Endothelial cell of umbilical vein (primary cell): ENCODE results near the gene CACNA1C. TPM values are rescaled to one million over a fixed set of nuclear protein-coding genes. Genes with fewer than 3 reads are reported as not detected.

Source experiments
- BruUV-seq: library from RNA; stranded (reverse); fragments of 400-500 nt; replicated peaks from 2 replicates; lab custom pipeline; 2021; lab: Mats Ljungman, UMichigan
- CTCF ChIA-PET: fragments of 300-600, 350-600 bp; sonication (Branson Sonifier 250); formaldehyde crosslinking; loops from one replicate; lab custom pipeline; 2021; ENCODE audit warnings: antibody characterized with exemption, inconsistent platforms; lab: Charles Lee
- POLR2A ChIA-PET: fragments of 300-600, 350-600 bp; sonication (Branson Sonifier 250); formaldehyde crosslinking; loops from one replicate; lab custom pipeline; 2021; ENCODE audit warnings: antibody characterized with exemption, inconsistent platforms; lab: Charles Lee
- DNase-seq: peaks from one replicate; pipeline ENCODE4 v3.0.0-alpha.2; 2011; ENCODE audit warnings: low read depth, low spot score
- FAIRE-seq: peaks from 2 replicates; lab custom pipeline; 2011; peaks lifted over from hg19 to GRCh38; lab: Jason Lieb, UNC
- H2AFZ ChIP-seq: 2 replicates; pipeline ENCODE4 v1.6.0; 2012; ENCODE audit warnings: low read depth, low read length, control low read depth, inconsistent platforms
- H3K27ac ChIP-seq: 2 replicates; pipeline ENCODE4 v1.5.1; 2011; ENCODE audit warnings: low read depth, mild to moderate bottlenecking, control low read depth, low read length, moderate library complexity; ENCODE audit not compliant: insufficient read depth
- H3K27me3 ChIP-seq, 2 experiments: 2 replicates each; pipeline versions ENCODE4 v1.6.0 to v1.6.1; 2011; ENCODE audit warnings: low read length in 2 of 2, mixed read lengths in 1 of 2; ENCODE audit not compliant: control insufficient read depth in 2 of 2, insufficient read depth in 2 of 2
- H3K36me3 ChIP-seq, 2 experiments: 2 replicates in 1 of 2; 3 replicates in 1 of 2; pipeline ENCODE4 v1.5.1; 2011; ENCODE audit warnings: low read length in 2 of 2, mild to moderate bottlenecking in 1 of 2, moderate library complexity in 1 of 2; ENCODE audit not compliant: control insufficient read depth in 2 of 2, insufficient read depth in 2 of 2; ENCODE audit errors: extremely low read depth in 1 of 2
- H3K4me1 ChIP-seq: 3 replicates; pipeline ENCODE4 v1.5.1; 2011; ENCODE audit warnings: mild to moderate bottlenecking, low read length; ENCODE audit not compliant: control insufficient read depth, insufficient read depth; ENCODE audit errors: extremely low read depth
- H3K4me2 ChIP-seq: 2 replicates; pipeline ENCODE4 v1.6.1; 2011; ENCODE audit warnings: low read length, control low read depth, mixed read lengths; ENCODE audit not compliant: insufficient read depth
- H3K4me3 ChIP-seq, 3 experiments: fragments of 200-600 bp in 1 of 3; sonication (generic), shearing (Covaris generic) in 1 of 3; replicated peaks in 1 of 3; 2 replicates each; pipeline ENCODE4 v1.5.1; 2011 to 2016; ENCODE audit warnings: control low read depth in 3 of 3, low read length in 3 of 3, mild to moderate bottlenecking in 2 of 3, inconsistent platforms in 1 of 3, low read depth in 1 of 3, moderate library complexity in 1 of 3; ENCODE audit not compliant: insufficient read depth in 1 of 3
- H3K79me2 ChIP-seq: 2 replicates; pipeline ENCODE4 v1.6.0; 2012; ENCODE audit warnings: low read length, inconsistent platforms; ENCODE audit not compliant: control insufficient read depth, insufficient read depth
- H3K9ac ChIP-seq: replicated peaks from 2 replicates; pipeline ENCODE3; 2011; ENCODE audit warnings: low read length, control low read depth; ENCODE audit not compliant: insufficient read depth; ENCODE audit errors: extremely low read depth
- H3K9me1 ChIP-seq: replicated peaks from 3 replicates; pipeline ENCODE4 v1.6.0; 2011; ENCODE audit warnings: mild to moderate bottlenecking, low read length; ENCODE audit not compliant: control insufficient read depth, insufficient read depth; ENCODE audit errors: extremely low read depth
- H3K9me3 ChIP-seq: replicated peaks from 2 replicates; pipeline ENCODE4 v1.5.1; 2012; ENCODE audit warnings: low read length, inconsistent platforms; ENCODE audit not compliant: control insufficient read depth, insufficient read depth
- H4K20me1 ChIP-seq: replicated peaks from 2 replicates; pipeline ENCODE3; 2011; ENCODE audit warnings: mild to moderate bottlenecking, low read length; ENCODE audit not compliant: control insufficient read depth, insufficient read depth; ENCODE audit errors: extremely low read depth
- GATA2 ChIP-seq: IDR thresholded peaks from 2 replicates; pipeline ENCODE4 v1.7.0; 2011; ENCODE audit warnings: low read depth, mild to moderate bottlenecking, moderate library complexity, mixed read lengths, low read length; ENCODE audit not compliant: insufficient read length, insufficient read depth
- JUN ChIP-seq: IDR thresholded peaks from 2 replicates; pipeline ENCODE4 v1.6.1; 2011; ENCODE audit warnings: borderline replicate concordance, low read depth; ENCODE audit not compliant: insufficient read length, insufficient read depth
- POLR2A ChIP-seq: IDR thresholded peaks from 2 replicates; pipeline ENCODE4 v1.6.1; 2012; ENCODE audit warnings: low read depth, mild to moderate bottlenecking, control low read depth, low read length
- POLR2AphosphoS5 ChIP-seq: IDR thresholded peaks from 2 replicates; pipeline ENCODE4 v1.6.1; 2012; ENCODE audit warnings: low read depth, mild to moderate bottlenecking, control low read depth, low read length, moderate library complexity; ENCODE audit not compliant: insufficient read depth
- dilution Hi-C: fragments of 300-500 bp; cut with MboI; formaldehyde crosslinking; loops from one replicate; pipeline ENCODE4 v1.15.0; 2019; ENCODE audit warnings: low sequenced_read_pairs; ENCODE audit not compliant: extremely low pct_ligation_motif_present
- intact Hi-C: fragments of 100-400 bp; cut with micrococcal nuclease; formaldehyde crosslinking; loops from one replicate; pipeline ENCODE4 v1.10.0; 2022
- polyA plus RNA-seq, 4 experiments: library from polyadenylated mRNA; depleted of rRNA in 3 of 4; stranded (reverse) in 3 of 4; unstranded in 1 of 4; fragments of >200 nt; gene quantifications; 2 replicates each; pipeline versions ENCODE4 v1.2.1 to v1.2.3, GENCODE V29; 2011 to 2012; ENCODE audit warnings: missing spikeins in 1 of 4
- total RNA-seq: library from RNA; stranded (reverse); gene quantifications from 2 replicates; pipeline ENCODE4 v1.2.3, GENCODE V29; 2021
- TF ChIP-seq, protein P1 (sequence below): IDR thresholded peaks from 2 replicates; pipeline ENCODE4 v1.6.1; 2011; ENCODE audit not compliant: insufficient read depth, insufficient read length
- TF ChIP-seq, protein P2 (sequence below), 2 donors: IDR thresholded peaks; 1 replicate in 1 of 2; 2 replicates in 1 of 2; pipeline ENCODE4 v1.5.1; 2011; ENCODE audit warnings: low read length in 2 of 2, mild to moderate bottlenecking in 2 of 2, moderate library complexity in 2 of 2, control low read depth in 1 of 2, inconsistent platforms in 1 of 2, low read depth in 1 of 2; ENCODE audit not compliant: insufficient read depth in 1 of 2; ENCODE audit errors: extremely low read depth in 1 of 2

CACNA1C gene
- total and polyA plus RNA-seq, 2 donors (not counting 3 experiments of a cell fraction or from before 2014, with no cell fraction given) = not detected

DNA sequence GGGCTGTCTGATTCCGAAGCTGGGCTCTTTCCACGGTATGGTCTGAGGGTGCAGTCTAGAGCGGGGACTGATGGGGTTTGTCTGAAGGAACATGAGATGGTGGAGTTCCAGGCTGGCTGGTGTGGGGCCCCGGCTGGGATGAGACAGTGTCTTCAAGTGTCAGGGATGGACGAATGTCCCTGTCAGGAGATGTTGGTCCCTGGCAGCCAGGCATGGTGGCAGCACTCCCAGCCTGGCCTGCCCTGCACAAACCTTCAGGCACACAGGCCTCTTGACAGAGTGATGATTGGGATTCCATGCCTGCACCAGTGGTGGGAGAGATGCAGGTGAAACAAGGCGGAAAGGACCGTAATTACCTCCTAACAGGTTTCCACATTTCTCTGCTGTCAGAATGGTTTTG is 221.9 kb downstream of the CACNA1C start:
- H3K4me3 ChIP-seq = no peak overlapping the region
- H3K9ac ChIP-seq = no peak overlapping the region
- H3K79me2 ChIP-seq = no peaks in the 10 kb centered on the region
- H3K27me3 ChIP-seq = no peaks in the 10 kb centered on the region
- H2AFZ ChIP-seq = no peak overlapping the region
- DNase-seq (no peak), FAIRE-seq (no peak)
- ChIA-PET POLR2A (no interaction called here), CTCF (no interaction called here)
- H3K27ac ChIP-seq = no peak overlapping the region
- H3K9me3 ChIP-seq = no peaks in the 10 kb centered on the region
- intact Hi-C loops (no loop called here), dilution Hi-C loops (no loop called here)
- H3K36me3 ChIP-seq = no peaks in the 10 kb centered on the region
- H4K20me1 ChIP-seq = no peaks in the 10 kb centered on the region
- H3K4me2 ChIP-seq = no peak overlapping the region
- no peaks in the 10 kb centered on the region for H3K9me1 ChIP-seq
- BruUV-seq = no TSS peak
- H3K4me1 ChIP-seq = no peaks in the 10 kb centered on the region
- TF ChIP-seq GATA2 (no peak), POLR2A (no peak), JUN (no peak)
- TF ChIP-seq, protein P1, sequence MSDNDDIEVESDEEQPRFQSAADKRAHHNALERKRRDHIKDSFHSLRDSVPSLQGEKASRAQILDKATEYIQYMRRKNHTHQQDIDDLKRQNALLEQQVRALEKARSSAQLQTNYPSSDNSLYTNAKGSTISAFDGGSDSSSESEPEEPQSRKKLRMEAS = no peak

DNA sequence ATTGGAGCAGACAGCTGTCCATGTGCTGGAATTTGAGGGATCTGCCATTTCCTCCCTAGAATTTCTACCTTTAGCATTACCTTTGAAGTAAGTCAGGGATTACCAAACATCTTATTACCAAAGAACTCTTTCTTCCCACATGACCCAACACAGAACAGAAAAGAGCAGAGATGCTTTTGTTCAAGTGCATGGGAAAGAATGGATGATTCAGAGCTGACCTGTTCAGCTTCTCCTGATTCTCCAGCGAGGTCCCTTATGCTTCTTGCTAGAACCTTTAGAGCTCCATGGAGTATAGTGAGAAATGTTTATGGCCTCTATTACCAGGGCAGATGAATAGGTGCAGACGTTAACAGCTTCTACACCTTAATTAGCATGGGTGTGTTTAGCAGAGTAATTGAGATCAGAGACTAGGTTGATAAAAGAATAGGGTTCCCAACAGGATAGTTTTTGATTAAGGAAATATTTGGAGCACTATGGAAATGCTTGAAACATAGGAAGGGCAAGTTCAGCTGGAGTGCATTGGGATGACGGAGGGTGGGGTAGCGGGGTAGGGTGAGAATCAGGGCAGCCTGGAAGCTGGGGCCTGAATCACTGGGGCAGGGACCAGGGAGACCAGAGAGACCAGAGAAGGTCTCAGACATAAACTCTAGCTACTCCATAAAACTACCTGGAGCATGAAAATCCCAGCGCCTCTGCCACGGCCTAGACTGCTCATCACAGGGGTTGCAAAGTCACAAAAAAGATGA is 223.7 kb downstream of the CACNA1C start:
- POLR2A ChIA-PET = no interaction called here
- no TSS peak for BruUV-seq
- intact Hi-C loops (no loop called here), dilution Hi-C loops (no loop called here)
- FAIRE-seq = no peak
- Histone ChIP-seq H3K36me3 (no peaks in the 10 kb centered on the region), H3K79me2 (no peaks in the 10 kb centered on the region), H3K4me3 (no peak overlapping the region), H3K27me3 (no peaks in the 10 kb centered on the region), H3K4me1 (no peaks in the 10 kb centered on the region), H3K9me3 (no peaks in the 10 kb centered on the region), H2AFZ (no peak overlapping the region), H4K20me1 (no peaks in the 10 kb centered on the region), H3K4me2 (no peak overlapping the region), H3K9ac (no peak overlapping the region), H3K9me1 (no peaks in the 10 kb centered on the region), H3K27ac (no peak overlapping the region)
- DNase-seq = no peak
- CTCF ChIA-PET = no interaction called here
- TF ChIP-seq GATA2 (no peak), JUN (no peak), POLR2AphosphoS5 (no peak)
- TF ChIP-seq, protein P2, sequence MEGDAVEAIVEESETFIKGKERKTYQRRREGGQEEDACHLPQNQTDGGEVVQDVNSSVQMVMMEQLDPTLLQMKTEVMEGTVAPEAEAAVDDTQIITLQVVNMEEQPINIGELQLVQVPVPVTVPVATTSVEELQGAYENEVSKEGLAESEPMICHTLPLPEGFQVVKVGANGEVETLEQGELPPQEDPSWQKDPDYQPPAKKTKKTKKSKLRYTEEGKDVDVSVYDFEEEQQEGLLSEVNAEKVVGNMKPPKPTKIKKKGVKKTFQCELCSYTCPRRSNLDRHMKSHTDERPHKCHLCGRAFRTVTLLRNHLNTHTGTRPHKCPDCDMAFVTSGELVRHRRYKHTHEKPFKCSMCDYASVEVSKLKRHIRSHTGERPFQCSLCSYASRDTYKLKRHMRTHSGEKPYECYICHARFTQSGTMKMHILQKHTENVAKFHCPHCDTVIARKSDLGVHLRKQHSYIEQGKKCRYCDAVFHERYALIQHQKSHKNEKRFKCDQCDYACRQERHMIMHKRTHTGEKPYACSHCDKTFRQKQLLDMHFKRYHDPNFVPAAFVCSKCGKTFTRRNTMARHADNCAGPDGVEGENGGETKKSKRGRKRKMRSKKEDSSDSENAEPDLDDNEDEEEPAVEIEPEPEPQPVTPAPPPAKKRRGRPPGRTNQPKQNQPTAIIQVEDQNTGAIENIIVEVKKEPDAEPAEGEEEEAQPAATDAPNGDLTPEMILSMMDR (IDR thresholded peaks at IDR 0.05; ENCODE audit: extremely low read depth in 1 of 2, insufficient read depth in 1 of 2, low read depth in 1 of 2, low read length in 2 of 2) = no peak
